Body of pancreas (tissue), 4 donors: ENCODE data around the gene AATF. TPM values are rescaled to one million over a fixed set of nuclear protein-coding genes. Genes with fewer than 3 reads are reported as not detected.
A peak's percentile ranks its signal among the peaks of the same experiment; 100 is the strongest.

Experiments used
- ATAC-seq: fragments of 150-250 bp; one replicate; pipeline ENCODE4 v1.9.1; 2016
- DNase-seq, 4 donors: peaks; one replicate each; pipeline ENCODE4 v3.0.0-alpha.2; 2019
- H3K27ac ChIP-seq, 4 donors: fragments of 200-600 bp; sonication (generic); 1 replicate in 3 of 4; 2 replicates in 1 of 4; pipeline versions ENCODE4 v1.5.1 to v1.6.1; 2016 to 2019; ENCODE audit warnings: mild to moderate bottlenecking in 1 of 4, mixed read lengths in 1 of 4, moderate library complexity in 1 of 4
- H3K27me3 ChIP-seq, 2 donors: fragments of 200-600 bp; sonication (generic); one replicate each; pipeline ENCODE4 v1.6.0; 2016; ENCODE audit warnings: mild to moderate bottlenecking in 1 of 2
- H3K36me3 ChIP-seq, 2 donors: fragments of 200-600 bp; sonication (generic); replicated peaks in 1 of 2; 2 replicates each; pipeline ENCODE4 v1.5.1; 2016; ENCODE audit warnings: low read depth in 2 of 2; ENCODE audit not compliant: insufficient read depth in 1 of 2
- H3K4me1 ChIP-seq: fragments of 200-600 bp; sonication (generic); one replicate; pipeline ENCODE4 v1.6.0; 2016
- H3K4me3 ChIP-seq, 2 donors: fragments of 200-600 bp; sonication (generic); 1 replicate in 1 of 2; 2 replicates in 1 of 2; pipeline ENCODE4 v1.5.1; 2016 to 2019
- H3K9me3 ChIP-seq, 3 donors: fragments of 200-600 bp; sonication (generic); 1 replicate in 2 of 3; 2 replicates in 1 of 3; pipeline ENCODE4 v1.5.1; 2016
- POLR2A ChIP-seq, 3 donors: fragments of 450-650 bp; IDR thresholded peaks; one replicate each; pipeline ENCODE4 v1.6.1; 2016; ENCODE audit warnings: antibody characterized with exemption in 3 of 3, mild to moderate bottlenecking in 2 of 3
- WGBS, 2 donors: methylation state at CpG; one replicate each; pipeline ENCODE4 v1.1.5; 2017; 5-methylcytosine and 5-hydroxymethylcytosine counted together
- intact Hi-C: fragments of 100-400 bp; cut with DNase I; formaldehyde crosslinking; loops from one replicate; pipeline ENCODE4 v1.15.1; 2023
- total RNA-seq, 2 donors: library from RNA; depleted of rRNA; stranded (reverse); fragments of >200 nt; gene quantifications; one replicate each; pipeline ENCODE4 v1.1.0, GENCODE V29; 2016
- TF ChIP-seq, protein P1 (sequence below), 7 experiments: fragments of 450-650 bp in 4 of 7; fragments of 200-600 bp in 3 of 7; sonication (generic) in 3 of 7; IDR thresholded peaks; one replicate each; pipeline ENCODE4 v1.5.1; 2016 to 2019; ENCODE audit warnings: antibody characterized with exemption in 7 of 7

Gene AATF
- total RNA-seq, 2 donors from 2014 or later = 16.5 to 28.3 TPM

DNA sequence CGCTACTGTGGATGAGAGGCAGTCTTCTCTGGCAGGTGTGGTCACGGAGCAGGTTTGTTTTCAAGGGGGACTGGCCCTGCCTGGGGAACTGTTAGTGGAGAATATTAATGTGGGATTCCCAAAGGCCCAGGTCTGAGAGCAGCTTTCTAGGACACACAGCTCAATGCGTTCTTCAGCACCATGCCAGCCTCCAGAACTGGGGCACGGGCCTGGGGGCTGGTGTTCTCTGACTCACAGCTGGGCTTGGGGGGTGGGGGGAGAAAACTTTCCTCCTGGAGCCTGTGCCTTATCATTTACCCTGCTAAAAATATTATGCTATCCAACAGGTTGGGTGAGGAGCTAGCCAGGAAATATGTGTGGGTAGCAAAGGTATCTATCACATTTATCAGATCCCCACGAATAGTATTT is 24.9 kb upstream of the AATF start:
- H3K4me3 ChIP-seq = no peak overlapping the region
- TF ChIP-seq, protein P1, sequence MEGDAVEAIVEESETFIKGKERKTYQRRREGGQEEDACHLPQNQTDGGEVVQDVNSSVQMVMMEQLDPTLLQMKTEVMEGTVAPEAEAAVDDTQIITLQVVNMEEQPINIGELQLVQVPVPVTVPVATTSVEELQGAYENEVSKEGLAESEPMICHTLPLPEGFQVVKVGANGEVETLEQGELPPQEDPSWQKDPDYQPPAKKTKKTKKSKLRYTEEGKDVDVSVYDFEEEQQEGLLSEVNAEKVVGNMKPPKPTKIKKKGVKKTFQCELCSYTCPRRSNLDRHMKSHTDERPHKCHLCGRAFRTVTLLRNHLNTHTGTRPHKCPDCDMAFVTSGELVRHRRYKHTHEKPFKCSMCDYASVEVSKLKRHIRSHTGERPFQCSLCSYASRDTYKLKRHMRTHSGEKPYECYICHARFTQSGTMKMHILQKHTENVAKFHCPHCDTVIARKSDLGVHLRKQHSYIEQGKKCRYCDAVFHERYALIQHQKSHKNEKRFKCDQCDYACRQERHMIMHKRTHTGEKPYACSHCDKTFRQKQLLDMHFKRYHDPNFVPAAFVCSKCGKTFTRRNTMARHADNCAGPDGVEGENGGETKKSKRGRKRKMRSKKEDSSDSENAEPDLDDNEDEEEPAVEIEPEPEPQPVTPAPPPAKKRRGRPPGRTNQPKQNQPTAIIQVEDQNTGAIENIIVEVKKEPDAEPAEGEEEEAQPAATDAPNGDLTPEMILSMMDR (IDR thresholded peaks at IDR 0.05) = no peak
- no peak for TF ChIP-seq POLR2A (IDR thresholded peaks at IDR 0.05)
- H3K27ac ChIP-seq = no peak overlapping the region
- peaks cover 0 to 5% of the 10 kb centered on the region in 2 donors for H3K27me3 ChIP-seq
- DNase-seq (no peak), ATAC-seq (peak; percentile 24)
- no peaks in the 10 kb centered on the region for H3K4me1 ChIP-seq
- H3K36me3 ChIP-seq = no peaks in the 10 kb centered on the region
- intact Hi-C loops = no loop called here
- WGBS, 2 donors = 25 to 40% methylated on average over 2 to 5 of the region's 5 CpGs
- H3K9me3 ChIP-seq = no peaks in the 10 kb centered on the region

DNA sequence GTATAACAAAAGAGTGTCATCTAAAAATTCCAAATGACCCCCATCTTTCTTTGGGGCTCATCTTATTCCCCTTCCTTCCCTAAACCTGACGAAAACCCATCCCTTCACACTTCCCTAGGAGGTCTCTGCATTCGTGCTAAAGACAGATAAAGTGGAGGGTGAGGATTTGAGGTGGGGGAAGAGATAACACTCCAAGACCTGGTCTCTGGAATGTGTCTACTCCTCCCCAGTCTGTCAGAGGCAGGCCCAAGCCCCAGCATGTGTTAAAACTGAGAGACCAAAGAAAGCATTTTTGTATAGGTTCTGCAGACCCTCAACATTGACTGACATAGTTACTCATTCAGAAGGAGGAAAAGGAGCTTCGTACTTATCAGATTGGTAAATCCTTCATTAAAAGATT is 22.5 kb upstream of the AATF start:
- no peak overlapping the region for H3K4me3 ChIP-seq
- no peaks in the 10 kb centered on the region for H3K36me3 ChIP-seq
- ATAC-seq (no peak), DNase-seq (no peak)
- peaks cover 1% of the 10 kb centered on the region for H3K4me1 ChIP-seq
- no peak overlapping the region for H3K27ac ChIP-seq
- intact Hi-C loops = no loop called here
- TF ChIP-seq, protein P1 (IDR thresholded peaks at IDR 0.05) = no peak
- no peak for TF ChIP-seq POLR2A (IDR thresholded peaks at IDR 0.05)
- WGBS, 2 donors = 77 to 82% methylated on average over 3 of the region's 3 CpGs
- H3K9me3 ChIP-seq = no peaks in the 10 kb centered on the region
- peaks cover 0 to 12% of the 10 kb centered on the region in 2 donors for H3K27me3 ChIP-seq

DNA sequence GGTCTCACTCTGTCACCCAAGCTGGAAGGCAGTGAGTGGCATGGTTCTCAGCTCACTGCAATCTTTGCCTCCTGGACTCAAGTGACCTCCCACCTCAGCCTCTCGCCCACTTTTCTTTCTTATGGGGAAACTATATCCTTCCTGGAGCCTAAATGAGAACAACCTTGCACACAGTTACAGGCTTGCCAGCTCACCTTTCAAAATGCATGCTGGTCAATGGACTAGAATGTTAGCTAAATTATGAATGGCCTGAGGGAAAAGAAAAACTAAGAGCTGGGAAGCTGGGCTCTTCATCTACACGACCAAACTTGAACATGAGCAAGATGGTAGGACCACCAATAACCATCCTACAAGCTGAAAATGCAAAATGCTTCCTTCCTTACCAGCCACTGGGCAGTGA is 22.1 kb upstream of the AATF start:
- TF ChIP-seq, protein P1 (IDR thresholded peaks at IDR 0.05) = no peak
- no peak for TF ChIP-seq POLR2A (IDR thresholded peaks at IDR 0.05)
- WGBS, 2 donors = 49 to 62% methylated on average over 2 of the region's 2 CpGs
- no peak overlapping the region for H3K27ac ChIP-seq
- no peaks in the 10 kb centered on the region for H3K36me3 ChIP-seq
- no peaks in the 10 kb centered on the region for H3K9me3 ChIP-seq
- peaks cover 6% of the 10 kb centered on the region for H3K4me1 ChIP-seq
- no peak for DNase-seq
- H3K4me3 ChIP-seq = no peak overlapping the region
- ATAC-seq = no peak
- intact Hi-C loops = no loop called here
- peaks cover 0 to 15% of the 10 kb centered on the region in 2 donors for H3K27me3 ChIP-seq

DNA sequence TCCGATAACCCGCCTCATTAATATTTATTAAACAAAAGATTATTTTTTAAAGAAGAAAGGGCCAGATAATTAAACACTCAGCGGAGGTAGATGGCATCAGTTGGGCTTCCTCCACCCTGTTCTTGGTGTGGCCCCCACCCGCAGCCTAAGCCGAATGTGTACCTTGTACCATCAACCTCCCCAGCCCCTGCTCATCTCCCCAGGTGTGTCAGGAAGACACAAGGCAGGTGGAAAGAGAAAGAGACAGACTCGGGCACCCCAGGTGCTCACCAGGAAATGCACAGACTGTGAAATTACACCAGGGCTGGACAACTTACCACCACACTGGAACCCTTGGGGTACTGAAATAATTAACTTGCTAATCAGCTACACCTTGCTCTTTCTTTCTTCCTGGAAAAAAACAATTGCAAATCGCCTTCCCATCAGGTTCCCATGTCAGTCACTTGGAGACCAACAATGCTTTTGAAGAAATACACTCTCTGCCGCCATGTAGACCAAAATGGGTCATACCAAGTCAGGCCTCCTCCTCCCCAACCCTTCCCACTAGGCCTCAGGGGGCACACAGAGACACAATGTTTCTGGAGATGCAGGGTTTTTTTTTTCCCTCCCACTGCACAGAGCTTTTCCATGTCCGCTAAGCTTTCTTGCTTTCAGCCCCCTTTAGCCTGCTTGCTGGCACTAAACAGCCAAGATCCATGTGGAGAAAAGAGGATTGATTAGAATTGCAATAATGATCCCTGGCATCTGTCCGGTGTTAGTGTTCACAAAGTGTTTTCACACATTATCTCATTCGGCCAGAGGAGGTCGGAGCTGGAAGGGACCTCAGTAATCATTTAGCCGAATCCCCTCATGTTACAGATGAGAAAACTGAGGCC is 20.0 kb upstream of the AATF start:
- no peak for TF ChIP-seq POLR2A (IDR thresholded peaks at IDR 0.05)
- TF ChIP-seq, protein P1 (IDR thresholded peaks at IDR 0.05) = no peak
- ATAC-seq (no peak), DNase-seq (no peak)
- H3K27ac ChIP-seq = no peak overlapping the region
- peaks cover 24% of the 10 kb centered on the region for H3K4me1 ChIP-seq
- H3K9me3 ChIP-seq = no peaks in the 10 kb centered on the region
- 52 to 54% methylated on average over 13 of the region's 13 CpGs for WGBS, 2 donors
- H3K4me3 ChIP-seq = no peak overlapping the region
- intact Hi-C loops = no loop called here
- H3K36me3 ChIP-seq = no peaks in the 10 kb centered on the region
- H3K27me3 ChIP-seq = peaks cover 0 to 27% of the 10 kb centered on the region in 2 donors
